HuH-7.5 (cell line): ENCODE measurements around the gene CLCF1.
A peak's percentile ranks its signal among the peaks of the same experiment; 100 is the strongest.
"Not testable (repeated sequence)": the region's sequence is repeated elsewhere in the genome, so short reads cannot be mapped to it uniquely, and the experiment has no call there.

ENCODE experiments used
- DNase-seq: peaks from one replicate; pipeline ENCODE4 v3.0.0; 2011; ENCODE audit warnings: low spot score

CLCF1 gene

DNA sequence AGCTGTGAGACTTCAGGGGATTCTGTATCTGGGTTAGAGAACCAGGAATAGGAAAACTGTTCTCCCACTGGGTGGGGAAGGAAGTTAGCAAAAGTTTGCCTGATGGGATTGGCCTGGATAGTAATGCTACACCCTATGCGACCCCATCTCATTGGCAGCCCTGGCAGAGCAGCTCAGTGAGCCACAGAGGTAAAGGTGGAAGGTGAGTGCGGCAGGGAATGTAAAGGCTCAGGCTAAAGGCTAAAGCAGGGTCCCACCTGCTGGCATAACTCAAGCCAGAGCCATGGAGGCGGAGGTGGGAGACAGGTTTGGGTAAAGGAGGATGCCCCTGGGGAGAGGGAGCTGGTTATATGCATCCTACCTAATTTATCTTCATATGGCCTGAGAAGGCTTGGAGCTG, 51.3 kb downstream of the CLCF1 start:
- DNase-seq, result no peak

GRCh38 chr11:67321313-67321871, 52.0 kb downstream of the CLCF1 start:
- no peak for DNase-seq

GRCh38 chr11:67320691-67321090, 52.7 kb downstream of the CLCF1 start:
- no peak for DNase-seq

GRCh38 chr11:67320011-67320410, 53.4 kb downstream of the CLCF1 start:
- DNase-seq, result no peak

GRCh38 chr11:67318876-67319275, 54.5 kb downstream of the CLCF1 start:
- DNase-seq, result not testable (repeated sequence)

DNA sequence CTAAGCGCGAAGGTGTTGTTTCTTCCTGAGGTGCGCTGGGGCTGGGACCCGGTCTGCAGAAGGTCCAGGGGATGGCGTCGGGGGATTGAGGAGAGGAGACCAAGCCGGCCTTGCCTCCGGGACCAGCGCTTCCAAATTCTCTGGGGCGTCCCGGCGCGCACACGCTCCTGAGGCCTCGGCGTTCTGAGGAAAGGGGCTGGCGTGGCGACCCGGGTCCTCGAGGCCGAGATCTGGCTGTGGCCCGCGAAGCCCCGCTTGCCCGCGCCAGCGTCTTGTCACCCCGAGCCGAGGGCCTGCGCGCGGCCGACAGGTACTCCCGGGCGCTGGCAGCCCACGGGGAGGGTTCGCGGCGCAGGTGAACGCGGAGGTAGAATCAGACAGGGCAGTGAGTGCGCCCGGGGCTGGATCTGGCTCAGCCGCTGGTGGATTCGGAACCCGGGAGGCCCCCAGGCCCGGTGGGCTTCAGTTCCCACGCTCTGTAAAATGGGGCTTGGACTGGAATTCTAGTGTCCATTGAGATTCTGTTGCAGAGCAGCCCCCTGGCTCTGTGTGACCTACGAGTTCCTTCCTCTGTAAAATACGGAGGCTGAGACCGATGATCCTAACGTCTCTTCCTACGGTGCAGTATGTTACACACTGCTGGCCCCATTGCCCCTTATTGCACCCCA, 55.4 kb downstream of the CLCF1 start:
- DNase-seq, result peak; percentile 94

DNA sequence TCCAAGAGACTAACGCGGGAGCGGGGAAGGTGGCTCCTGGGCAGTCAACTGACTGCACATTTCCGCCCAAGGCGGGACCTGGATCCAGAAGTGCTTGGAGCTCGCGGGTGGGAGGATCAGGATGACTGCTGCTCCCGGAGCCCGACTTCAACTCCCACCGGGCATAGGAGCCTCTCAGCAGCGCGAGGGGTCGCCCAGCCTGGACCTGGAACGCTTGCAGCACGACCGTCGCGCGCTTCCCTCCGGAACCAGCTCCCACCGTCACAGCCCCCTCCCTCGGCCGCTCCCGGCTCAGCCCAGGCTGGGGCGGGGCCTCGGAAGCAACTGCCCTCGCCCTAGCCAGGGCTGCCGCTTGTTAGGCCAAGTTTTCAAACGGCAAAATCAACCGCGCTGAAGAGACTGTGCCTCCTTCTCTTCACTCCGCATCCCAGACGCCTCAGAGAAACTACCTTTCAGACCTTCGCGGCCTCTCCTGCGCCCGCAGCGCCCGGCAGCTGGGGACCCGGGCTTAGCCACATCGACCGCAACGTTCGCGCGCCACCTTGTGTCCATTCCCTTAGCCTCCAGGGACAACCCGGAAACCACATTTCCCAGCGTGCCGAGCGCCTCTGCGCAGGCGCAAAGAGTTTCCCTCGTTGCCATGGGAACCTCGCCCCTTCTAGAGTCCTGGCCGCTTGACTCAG, 56.1 kb downstream of the CLCF1 start:
- peak; percentile 100 for DNase-seq

- no peak for DNase-seq
Observed at GRCh38 chr11:67316882-67317204, 56.6 kb downstream of the CLCF1 start.

- DNase-seq, result peak; percentile 40
Observed at GRCh38 chr11:67315325-67315909, 58.0 kb downstream of the CLCF1 start.

DNA sequence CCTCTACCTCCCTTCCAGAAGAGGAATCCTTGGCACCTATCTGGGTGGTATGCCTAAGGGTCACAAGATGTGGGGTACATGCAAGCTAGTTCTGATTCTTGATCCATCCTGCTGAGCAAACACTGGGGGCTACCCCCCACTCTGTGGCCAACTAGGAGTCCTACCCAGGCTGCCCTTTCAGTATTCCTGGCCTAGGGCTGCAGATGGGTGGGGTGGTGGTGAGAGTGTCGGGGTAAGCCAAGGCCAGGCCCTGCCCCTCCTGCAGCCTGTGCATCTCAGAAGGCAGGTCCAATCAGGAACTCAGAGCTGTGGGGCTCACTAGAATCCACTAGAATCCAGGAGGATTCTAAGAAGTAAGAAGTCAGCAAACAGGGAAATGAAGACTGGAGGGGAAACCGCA, 59.2 kb downstream of the CLCF1 start:
- DNase-seq, result no peak
